Sigmoid colon (tissue), 7 donors: ENCODE results near the gene PLD2. TPM values are rescaled to one million over a fixed set of nuclear protein-coding genes. Genes with fewer than 3 reads are reported as not detected.

Source experiments
- DNase-seq: peaks from one replicate; pipeline ENCODE4 v3.0.0-alpha.2; 2019
- H3K27ac ChIP-seq, 4 donors: fragments of 200-600 bp; sonication (generic); one replicate each; pipeline ENCODE4 v1.5.1; 2016 to 2019; ENCODE audit warnings: mild to moderate bottlenecking in 1 of 4
- H3K27me3 ChIP-seq, 3 donors: fragments of 200-600 bp; sonication (generic); one replicate each; pipeline ENCODE4 v1.5.1; 2019; ENCODE audit warnings: mild to moderate bottlenecking in 1 of 3
- H3K36me3 ChIP-seq, 4 donors: fragments of 200-600 bp; sonication (generic); one replicate each; pipeline ENCODE4 v1.5.1; 2016 to 2019
- H3K4me1 ChIP-seq, 4 donors: fragments of 200-600 bp; sonication (generic); one replicate each; pipeline ENCODE4 v1.5.1; 2017 to 2019
- H3K4me3 ChIP-seq, 4 donors: fragments of 200-600 bp; sonication (generic); one replicate each; pipeline ENCODE4 v1.5.1; 2017 to 2019; ENCODE audit warnings: mild to moderate bottlenecking in 2 of 4, moderate library complexity in 1 of 4
- H3K9me3 ChIP-seq, 4 donors: fragments of 200-600 bp in 3 of 4; sonication (generic) in 3 of 4; one replicate each; pipeline versions ENCODE4 v1.5.1 to v1.6.1; 2013 to 2019
- CTCF ChIP-seq, 4 experiments: fragments of 450-650 bp in 3 of 4; fragments of 200-600 bp in 1 of 4; IDR thresholded peaks; one replicate each; pipeline ENCODE4 v1.5.1; 2016 to 2019; ENCODE audit warnings: antibody characterized with exemption in 4 of 4, mild to moderate bottlenecking in 3 of 4, moderate library complexity in 2 of 4
- EP300 ChIP-seq, 4 donors: sonication (generic); formaldehyde crosslinking; IDR thresholded peaks; one replicate each; pipeline ENCODE4 v1.6.1; 2017; ENCODE audit warnings: antibody characterized with exemption in 4 of 4
- POLR2A ChIP-seq, 2 donors: fragments of 450-650 bp; IDR thresholded peaks; one replicate each; pipeline ENCODE4 v1.6.1; 2016; ENCODE audit warnings: antibody characterized with exemption in 2 of 2, mild to moderate bottlenecking in 2 of 2, moderate library complexity in 2 of 2
- POLR2AphosphoS5 ChIP-seq, 4 donors: sonication (generic); formaldehyde crosslinking; IDR thresholded peaks; one replicate each; pipeline ENCODE4 v1.6.1; 2017; ENCODE audit warnings: antibody characterized with exemption in 4 of 4
- WGBS, 2 donors: extraction: QIAGEN DNeasy Blood & Tissue Kit; methylation state at CpG; one replicate each; pipeline ENCODE4 v1.1.7; 2013; 5-methylcytosine and 5-hydroxymethylcytosine counted together
- intact Hi-C: fragments of 100-400 bp; cut with DNase I; formaldehyde crosslinking; loops from one replicate; pipeline ENCODE4 v1.15.1; 2023
- polyA plus RNA-seq, 3 donors: library from polyadenylated mRNA; stranded (reverse); fragments of 200-250 nt; gene quantifications; one replicate each; pipeline ENCODE4 v1.2.3, GENCODE V29; 2013
- total RNA-seq, 4 donors: library from RNA; depleted of rRNA; stranded (reverse); fragments of >200 nt; gene quantifications; one replicate each; pipeline ENCODE4 v1.1.0, GENCODE V29; 2016
- donor health status: healthy with polysubstance abuse.
- donor health status: Bipolar disorder and iron deficiency.
- donor health status: healthy.

The PLD2 gene
- total and polyA plus RNA-seq, 7 donors: 6.0 to 20.5 (median 12.1) TPM

- H3K4me3 ChIP-seq: no peak overlapping the region
- H3K36me3 ChIP-seq: no peaks in the 10 kb centered on the region
- H3K27ac ChIP-seq: no peak overlapping the region
- no peak for DNase-seq
- H3K27me3 ChIP-seq: peaks cover 9 to 54% (median 18%) of the 10 kb centered on the region in 3 donors
- intact Hi-C loops: no loop called here
- no peak for TF ChIP-seq POLR2AphosphoS5 (IDR thresholded peaks at IDR 0.05)
- TF ChIP-seq EP300 (IDR thresholded peaks at IDR 0.05): no peak
- no peak for TF ChIP-seq POLR2A (IDR thresholded peaks at IDR 0.05)
- TF ChIP-seq CTCF (IDR thresholded peaks at IDR 0.05): no peak
- WGBS, 2 donors: 83 to 90% methylated on average over 9 of the region's 9 CpGs
- H3K9me3 ChIP-seq: no peaks in the 10 kb centered on the region
- no peaks in the 10 kb centered on the region for H3K4me1 ChIP-seq
Measured at GRCh38 chr17:4777969-4778760, 28.8 kb upstream of the PLD2 start.

- H3K36me3 ChIP-seq: no peaks in the 10 kb centered on the region
- TF ChIP-seq POLR2AphosphoS5 (IDR thresholded peaks at IDR 0.05) (no peak), POLR2A (IDR thresholded peaks at IDR 0.05) (no peak), CTCF (IDR thresholded peaks at IDR 0.05) (no peak), EP300 (IDR thresholded peaks at IDR 0.05) (no peak)
- no peaks in the 10 kb centered on the region for H3K9me3 ChIP-seq
- peaks cover 9 to 75% (median 18%) of the 10 kb centered on the region in 3 donors for H3K27me3 ChIP-seq
- intact Hi-C loops: no loop called here
- H3K4me3 ChIP-seq: no peak overlapping the region
- no peak overlapping the region for H3K27ac ChIP-seq
- no peak for DNase-seq
- H3K4me1 ChIP-seq: peaks cover 0 to 8% (median 6%) of the 10 kb centered on the region in 4 donors
- WGBS, 2 donors: 80 to 85% methylated on average over 11 of the region's 11 CpGs
Measured at GRCh38 chr17:4780325-4780955, 26.5 kb upstream of the PLD2 start.

- 44 to 83% methylated on average over 28 of the region's 28 CpGs for WGBS, 2 donors
- no peak for DNase-seq
- H3K27me3 ChIP-seq: peaks cover 9 to 68% (median 18%) of the 10 kb centered on the region in 3 donors
Measured at GRCh38 chr17:4782652-4783051, 24.3 kb upstream of the PLD2 start.

More at GRCh38 chr17:4782652-4783051, 24.3 kb upstream of the PLD2 start:
- peaks cover 0 to 30% (median 27%) of the 10 kb centered on the region in 4 donors for H3K4me1 ChIP-seq
- intact Hi-C loops: no loop called here
- no peaks in the 10 kb centered on the region for H3K36me3 ChIP-seq
- no peaks in the 10 kb centered on the region for H3K9me3 ChIP-seq
- no peak for TF ChIP-seq POLR2AphosphoS5 (IDR thresholded peaks at IDR 0.05)
- no peak for TF ChIP-seq POLR2A (IDR thresholded peaks at IDR 0.05)
- TF ChIP-seq CTCF (IDR thresholded peaks at IDR 0.05): no peak
- TF ChIP-seq EP300 (IDR thresholded peaks at IDR 0.05): no peak
- no peak overlapping the region for H3K4me3 ChIP-seq
- H3K27ac ChIP-seq: no peak overlapping the region
